Activated CD8-positive, alpha-beta memory T cell treated with anti-CD3 and anti-CD28 coated beads, Interleukin-2, amount 50 U/mL, for 1 hour (primary cell): ENCODE results near the gene CA10.

ENCODE experiments used
- DNase-seq: peaks from one replicate; pipeline ENCODE4 v3.0.0-alpha.2; 2020; ENCODE audit errors: extremely low read depth

Gene CA10

DNA sequence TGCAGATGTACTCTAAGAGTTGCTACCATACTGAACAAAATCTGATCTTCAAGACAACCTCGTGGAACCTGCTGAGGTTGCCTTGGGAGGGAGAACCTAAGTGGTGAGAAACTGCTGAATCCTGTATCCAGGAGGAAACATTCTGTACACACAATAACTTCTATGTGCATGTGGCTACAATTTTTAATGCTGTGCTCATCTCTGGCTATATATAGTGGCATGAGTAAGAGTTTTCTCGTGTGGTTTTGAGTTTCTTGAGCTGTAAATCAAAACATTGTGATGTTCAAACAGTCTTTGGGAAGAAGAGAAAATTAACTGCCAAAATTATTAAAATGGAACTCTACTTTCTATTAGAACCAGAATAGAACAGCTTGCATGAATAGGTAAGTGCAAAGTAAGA is 206.8 kb downstream of the CA10 start:
- no peak for DNase-seq

DNA sequence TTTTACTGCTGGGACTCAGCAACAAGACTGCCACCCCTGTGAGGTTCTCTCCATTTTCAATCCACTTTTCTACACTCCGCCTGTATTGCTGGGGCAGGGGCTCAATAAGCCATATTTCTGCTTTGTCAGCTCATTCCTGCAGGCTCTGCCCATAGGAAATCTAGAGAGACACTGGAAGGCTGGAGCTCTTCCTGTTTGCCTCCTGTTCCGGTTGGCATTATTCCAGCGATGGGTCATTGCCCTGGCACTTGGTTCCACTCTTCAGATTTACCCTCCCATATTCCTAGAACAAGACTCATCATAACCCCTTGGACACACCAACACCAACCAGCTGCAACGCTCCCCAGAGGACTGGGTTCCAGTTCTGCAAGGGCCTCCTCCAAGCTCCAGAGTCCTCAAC is 210.4 kb downstream of the CA10 start:
- no peak for DNase-seq

DNA sequence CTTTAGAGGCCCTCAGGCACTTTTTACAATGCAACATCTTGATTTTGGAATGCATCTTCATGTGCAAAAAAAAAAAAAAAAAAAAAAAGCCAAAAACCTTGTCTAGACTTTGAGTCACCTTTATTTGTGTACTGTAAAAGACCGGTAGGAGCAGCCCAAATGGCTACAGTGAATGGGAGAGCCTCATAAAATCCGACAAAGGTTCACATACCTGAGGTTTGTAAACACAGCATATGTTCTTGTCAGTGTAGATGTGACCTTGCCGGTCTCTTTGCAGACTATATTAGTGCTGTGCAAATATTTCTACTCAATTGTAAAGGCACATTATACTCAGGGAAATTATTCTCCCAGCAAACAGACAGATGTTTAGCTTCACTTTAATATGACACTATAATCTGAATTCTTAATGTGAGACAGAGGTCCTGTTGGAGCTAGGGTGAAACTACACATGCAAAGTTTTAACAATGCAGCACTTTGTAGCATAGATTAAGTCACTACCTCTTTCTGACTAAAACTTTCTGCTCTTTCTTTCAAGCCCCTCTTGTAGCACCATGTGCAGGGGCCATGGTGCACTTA is 211.3 kb downstream of the CA10 start:
- no peak for DNase-seq

GRCh38 chr17:51946311-51946710 is 212.2 kb downstream of the CA10 start:
- DNase-seq: no peak

DNA sequence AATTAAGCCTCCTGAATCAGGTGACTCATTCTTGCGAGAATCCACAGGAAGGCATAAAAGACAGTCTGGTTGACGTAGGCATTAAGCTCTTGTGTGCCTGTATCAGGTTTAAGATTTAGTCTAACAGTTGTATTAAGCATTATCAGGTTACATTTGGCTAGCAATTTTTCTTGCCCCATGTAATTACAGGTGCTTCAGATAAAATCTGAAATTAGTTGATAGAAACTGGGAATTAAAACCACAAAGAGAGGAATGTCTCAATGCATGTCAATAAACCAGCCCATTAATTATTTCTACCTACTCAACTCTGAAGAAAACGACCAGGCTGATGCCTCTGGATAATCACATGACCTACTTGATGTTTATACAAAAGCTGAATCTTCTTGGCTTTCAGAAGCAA is 217.2 kb downstream of the CA10 start:
- no peak for DNase-seq

DNA sequence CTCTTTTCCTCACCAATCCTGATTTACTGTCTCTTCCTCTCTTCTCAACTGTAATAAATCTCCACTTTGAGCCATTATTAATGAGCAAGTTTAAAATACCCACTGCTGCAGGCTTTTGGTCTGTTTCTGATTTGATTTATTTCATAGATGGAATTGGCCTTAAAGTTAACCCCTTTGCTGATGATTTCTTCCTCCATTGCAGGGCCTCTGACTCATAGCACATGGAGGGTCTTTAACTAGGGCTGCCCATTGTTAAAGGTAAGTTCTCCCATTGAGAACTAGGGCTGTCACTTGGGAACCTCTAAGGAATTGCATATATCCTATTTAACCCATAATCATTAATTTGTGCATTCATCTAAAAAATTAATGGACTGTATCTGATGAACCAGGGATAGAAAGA is 221.2 kb downstream of the CA10 start:
- DNase-seq: no peak

DNA sequence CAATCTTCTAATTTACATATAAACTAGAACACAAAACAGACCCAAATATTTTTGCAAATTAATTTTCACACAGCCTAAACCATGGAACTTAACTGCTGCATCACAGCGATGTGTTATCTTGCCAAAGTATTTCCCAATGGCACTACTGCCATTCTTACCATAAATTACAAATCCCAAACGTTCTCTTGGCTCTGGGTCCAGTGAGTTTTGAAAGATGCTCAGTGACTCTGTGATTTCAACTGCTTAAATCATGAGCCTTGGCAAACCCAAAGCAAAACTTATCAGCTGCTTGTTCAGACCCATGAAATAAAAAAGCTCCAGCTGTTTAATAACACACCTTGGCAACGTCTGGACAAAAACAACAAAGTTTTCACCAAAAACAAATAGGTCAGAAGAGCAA is 223.0 kb downstream of the CA10 start:
- no peak for DNase-seq

- no peak for DNase-seq
These were observed 224.9 kb downstream of the CA10 start for GRCh38 chr17:51933647-51934046.

- no peak for DNase-seq
These were observed 232.1 kb downstream of the CA10 start for GRCh38 chr17:51926448-51926847.

GRCh38 chr17:51921500-51921899 is 237.0 kb downstream of the CA10 start:
- DNase-seq: no peak

DNA sequence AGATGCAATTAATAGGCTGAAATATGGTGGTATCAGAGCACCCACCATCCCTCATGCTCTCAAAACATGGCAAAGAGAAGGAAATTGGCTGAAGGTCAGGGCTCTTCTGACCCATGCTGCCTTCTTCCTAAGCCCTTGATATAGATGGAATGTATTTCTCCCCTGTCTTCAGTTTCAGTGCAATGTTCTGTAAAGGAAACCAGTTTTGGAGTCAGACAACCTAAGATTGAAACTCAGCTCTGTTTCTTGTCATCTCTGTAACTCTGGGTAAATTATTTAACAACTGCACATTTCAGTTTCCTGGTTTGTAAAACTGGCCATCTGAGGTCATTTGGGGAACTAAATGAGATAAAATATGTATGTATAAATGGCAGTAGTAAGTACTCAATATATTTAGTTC is 243.9 kb downstream of the CA10 start:
- no peak for DNase-seq

DNA sequence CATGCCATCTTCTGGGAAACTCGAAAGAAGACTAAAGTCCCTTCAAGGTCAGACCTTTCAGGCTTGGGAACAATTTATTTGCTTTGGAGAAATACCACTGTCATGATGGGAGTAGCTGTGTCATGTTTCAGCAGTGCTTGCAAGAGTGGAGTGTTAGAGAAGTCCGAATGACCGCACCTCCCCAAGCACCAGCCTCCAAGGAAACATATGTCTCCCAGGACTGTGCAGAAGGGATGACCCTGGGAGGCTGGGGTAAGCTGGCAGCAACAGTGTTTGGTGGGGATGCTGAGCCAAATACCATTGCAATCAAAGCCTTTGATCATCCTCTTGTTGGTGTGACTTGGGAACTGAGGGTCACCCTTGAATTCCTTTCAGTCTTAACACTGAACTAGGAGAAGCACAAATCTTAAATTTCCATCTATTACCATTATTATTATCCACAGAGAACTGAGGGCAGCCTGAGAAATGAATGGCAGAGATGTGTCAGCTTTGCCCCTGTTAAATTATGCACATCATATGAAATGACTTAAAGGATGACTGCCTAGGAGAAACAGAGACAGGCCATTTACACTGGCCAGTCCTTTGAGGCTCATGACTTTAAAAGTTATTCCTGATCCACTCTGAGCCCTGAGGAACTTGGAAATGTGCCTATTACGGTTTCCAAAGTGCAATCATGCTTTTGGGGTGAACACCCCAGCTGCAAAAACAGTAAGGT is 244.9 kb downstream of the CA10 start:
- no peak for DNase-seq

- DNase-seq: no peak
These were observed 245.6 kb downstream of the CA10 start for GRCh38 chr17:51912939-51913338.

DNA sequence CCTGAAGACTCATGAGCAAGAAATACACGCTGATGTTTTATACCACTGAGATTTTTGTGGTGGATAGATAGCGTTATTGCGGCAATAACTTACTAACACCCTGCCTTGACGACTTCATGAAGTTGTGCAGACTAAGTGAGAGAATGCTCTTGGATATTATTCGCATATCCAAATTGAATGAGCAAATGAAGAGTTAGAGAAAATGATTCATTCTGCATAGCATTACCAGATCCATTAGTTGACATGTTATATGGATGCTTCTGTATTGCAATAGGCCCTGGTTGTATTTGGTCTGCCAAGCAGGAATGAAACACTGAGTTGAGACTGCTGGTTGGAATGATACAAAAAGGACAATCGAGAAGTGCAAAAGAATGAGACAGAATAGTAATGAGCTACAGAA is 247.3 kb downstream of the CA10 start:
- no peak for DNase-seq

- DNase-seq: no peak
These were observed 248.5 kb downstream of the CA10 start for GRCh38 chr17:51909971-51910370.

DNA sequence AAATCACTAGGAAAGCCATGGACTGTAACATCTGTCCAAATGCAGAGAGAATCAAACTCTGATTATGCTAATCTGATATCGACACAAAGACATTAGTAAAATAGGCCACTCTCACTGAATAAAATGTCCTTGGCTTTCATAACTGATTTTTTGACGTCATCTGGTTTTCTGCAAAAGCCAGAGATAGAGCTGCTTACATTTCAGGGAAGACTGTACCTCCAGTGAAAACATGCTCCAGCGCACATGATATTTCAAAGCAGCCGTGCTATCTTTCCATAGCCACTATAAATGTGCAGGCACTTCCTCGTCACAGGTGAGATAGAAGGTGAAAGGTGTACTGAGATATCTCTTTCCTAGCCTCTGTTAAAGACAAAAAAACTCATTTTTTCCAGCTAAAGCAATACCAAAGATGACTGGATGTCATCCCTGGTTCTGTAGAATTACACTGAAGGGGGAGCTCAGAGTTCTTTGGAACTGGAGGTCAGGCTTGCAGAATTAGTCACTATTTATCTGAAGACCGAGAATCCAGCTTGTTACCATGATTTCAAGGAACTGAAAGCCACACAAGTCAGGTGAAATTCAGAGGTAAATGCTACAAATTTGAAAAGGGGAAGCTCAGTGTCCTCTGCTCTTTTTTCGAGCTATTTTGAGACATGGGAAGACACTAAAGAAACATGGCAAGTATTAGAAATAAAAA is 249.5 kb downstream of the CA10 start:
- DNase-seq: no peak

GRCh38 chr17:51907041-51907440 is 251.5 kb downstream of the CA10 start:
- DNase-seq: no peak

- DNase-seq: no peak
These were observed 254.1 kb downstream of the CA10 start for GRCh38 chr17:51904379-51904778.

GRCh38 chr17:51901242-51901641 is 257.3 kb downstream of the CA10 start:
- DNase-seq: no peak

- no peak for DNase-seq
These were observed 266.6 kb downstream of the CA10 start for GRCh38 chr17:51891936-51892335.

- no peak for DNase-seq
These were observed 267.8 kb downstream of the CA10 start for GRCh38 chr17:51890710-51891109.

- DNase-seq: no peak
These were observed 269.7 kb downstream of the CA10 start for GRCh38 chr17:51888816-51889215.

GRCh38 chr17:51876986-51877385 is 281.5 kb downstream of the CA10 start:
- no peak for DNase-seq
